Measurements from ENCODE around the gene ADPRM.

The ADPRM gene

DNA sequence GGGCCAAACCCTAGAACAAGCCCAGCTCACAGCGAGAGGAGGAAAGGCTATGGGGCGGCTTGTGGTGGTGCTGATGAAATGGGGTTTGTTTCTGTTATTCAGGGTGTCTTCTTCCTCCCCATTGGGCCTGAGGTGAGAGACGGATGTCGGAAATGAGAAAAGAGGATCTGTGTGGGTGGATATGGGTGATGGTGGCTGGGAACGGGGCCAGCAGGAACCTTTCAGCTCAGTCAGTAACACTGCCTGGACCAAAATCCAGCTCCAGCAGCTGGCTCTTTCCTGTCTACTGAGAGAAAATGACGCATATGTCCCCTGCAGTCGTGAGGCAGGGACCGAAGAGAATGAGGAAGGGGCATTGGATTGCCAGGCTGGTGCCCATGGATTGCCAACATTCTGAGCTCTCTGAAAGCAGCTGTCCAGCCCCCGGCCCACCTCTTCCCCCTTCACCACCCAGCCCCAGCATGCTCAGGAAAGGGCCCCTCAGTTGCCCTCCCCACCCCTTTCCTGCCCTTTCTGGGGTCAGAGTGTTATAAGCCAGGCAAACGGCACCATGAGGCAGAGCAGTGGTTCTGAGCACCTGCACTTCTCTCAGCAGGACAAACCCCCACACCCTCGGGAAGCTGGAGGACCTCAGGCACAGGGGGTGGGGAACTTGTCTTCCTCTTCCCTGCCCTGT lies 44.3 kb upstream of the ADPRM start:
- Histone ChIP-seq H3K56ac (ENCODE audit: low read length) (no peak overlapping the region), H3K27ac (ENCODE audit: low read depth, low read length) (no peak overlapping the region), H3K79me2 (ENCODE audit: control insufficient read depth, insufficient read depth, low read length) (no peaks in the 10 kb centered on the region), H2BK5ac (ENCODE audit: low read length) (no peak overlapping the region), H3K4me1 (ENCODE audit: control insufficient read depth, low read depth, low read length) (no peaks in the 10 kb centered on the region), H2AK5ac (ENCODE audit: low read length) (no peak overlapping the region), H2BK120ac (ENCODE audit: low read depth, low read length) (no peak overlapping the region), H3K4me2 (ENCODE audit: low read length) (no peak overlapping the region), H3K9ac (ENCODE audit: low read length) (no peak overlapping the region), H3K79me1 (ENCODE audit: low read length) (no peaks in the 10 kb centered on the region), H3K18ac (ENCODE audit: low read length) (no peak overlapping the region), H3K36me3 (ENCODE audit: control insufficient read depth, insufficient read depth, low read length) (no peaks in the 10 kb centered on the region), H3K4ac (ENCODE audit: low read depth, low read length) (no peak overlapping the region), H2BK15ac (replicated peaks; ENCODE audit: low read depth) (no peak overlapping the region), H3K23ac (ENCODE audit: low read length) (no peak overlapping the region), H3K4me3 (ENCODE audit: low read length) (no peak overlapping the region), H3K27me3 (ENCODE audit: insufficient read depth, low read length, poor library complexity) (no peaks in the 10 kb centered on the region), H4K5ac (ENCODE audit: low read length) (no peak overlapping the region), H4K8ac (ENCODE audit: low read depth, low read length) (no peak overlapping the region)
- no peak for DNase-seq
- no CpG with 5 or more reads among the region's 11 CpGs for WGBS (ENCODE audit: extremely low coverage, insufficient coverage, low lambda C conversion rate)

DNA sequence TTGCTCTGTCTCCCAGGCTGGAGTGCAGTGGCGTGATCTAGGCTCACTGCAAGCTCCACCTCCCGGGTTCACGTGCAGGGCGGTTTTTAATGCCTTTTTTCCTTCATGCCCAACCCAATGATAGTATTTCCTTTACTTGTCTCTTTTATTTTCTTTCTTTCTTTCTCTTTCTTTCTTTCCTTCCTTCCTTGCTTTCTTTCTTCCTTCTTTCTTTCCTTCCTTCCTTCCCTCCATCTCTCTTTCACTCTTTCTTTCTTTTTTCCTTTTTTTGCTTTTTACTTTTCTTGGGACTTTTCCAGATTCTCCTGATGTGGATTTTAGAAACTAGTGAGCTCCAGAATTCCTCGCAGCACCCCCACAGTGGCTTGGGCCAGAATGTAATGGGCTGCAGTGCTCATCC lies 43.4 kb upstream of the ADPRM start:
- DNase-seq, result no peak
- Histone ChIP-seq H2BK120ac (ENCODE audit: low read depth, low read length) (no peak overlapping the region), H3K4me2 (ENCODE audit: low read length) (no peak overlapping the region), H3K79me1 (ENCODE audit: low read length) (no peaks in the 10 kb centered on the region), H4K8ac (ENCODE audit: low read depth, low read length) (no peak overlapping the region), H3K9ac (ENCODE audit: low read length) (no peak overlapping the region), H3K4me3 (ENCODE audit: low read length) (no peak overlapping the region), H2AK5ac (ENCODE audit: low read length) (no peak overlapping the region), H3K56ac (ENCODE audit: low read length) (no peak overlapping the region), H3K4me1 (ENCODE audit: control insufficient read depth, low read depth, low read length) (no peaks in the 10 kb centered on the region), H3K27me3 (ENCODE audit: insufficient read depth, low read length, poor library complexity) (no peaks in the 10 kb centered on the region), H3K18ac (ENCODE audit: low read length) (no peak overlapping the region), H4K5ac (ENCODE audit: low read length) (no peak overlapping the region), H3K36me3 (ENCODE audit: control insufficient read depth, insufficient read depth, low read length) (no peaks in the 10 kb centered on the region), H3K27ac (ENCODE audit: low read depth, low read length) (no peak overlapping the region), H3K23ac (ENCODE audit: low read length) (no peak overlapping the region), H2BK5ac (ENCODE audit: low read length) (no peak overlapping the region), H2BK15ac (replicated peaks; ENCODE audit: low read depth) (no peak overlapping the region), H3K4ac (ENCODE audit: low read depth, low read length) (no peak overlapping the region), H3K79me2 (ENCODE audit: control insufficient read depth, insufficient read depth, low read length) (no peaks in the 10 kb centered on the region)
- no CpG with 5 or more reads among the region's 5 CpGs for WGBS (ENCODE audit: extremely low coverage, insufficient coverage, low lambda C conversion rate)

DNA sequence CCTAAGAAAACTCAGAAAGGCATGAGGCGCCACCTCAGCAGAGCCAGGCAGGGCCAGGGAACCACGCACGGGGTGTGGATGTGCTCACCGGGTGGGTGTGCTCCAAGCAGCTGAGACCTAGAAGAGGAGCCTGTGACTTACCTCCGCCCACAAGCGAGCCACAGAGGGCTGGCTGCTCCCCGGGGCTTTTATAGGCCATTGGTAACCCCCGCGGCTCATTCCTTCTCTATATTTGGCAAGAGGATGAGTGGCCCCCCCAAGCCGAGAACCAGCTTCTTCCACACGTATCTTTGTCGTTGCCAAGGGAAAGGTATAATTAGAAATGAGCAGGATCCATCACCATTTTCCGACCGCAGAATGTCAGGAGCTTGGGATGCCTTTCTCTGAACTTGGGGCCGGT lies 40.2 kb upstream of the ADPRM start, which contains the start of gene MYH3:
Gene MYH3 (minus strand): TSS at position 162 of the 400 bp plus-strand sequence. CDS start 2,245 bp downstream, outside the sequence.
- Histone ChIP-seq H3K23ac (ENCODE audit: low read length) (no peak within 1 kb of the TSS), H3K27ac (ENCODE audit: low read depth, low read length) (no peak within 1 kb of the TSS), H3K27me3 (ENCODE audit: insufficient read depth, low read length, poor library complexity) (no peaks in the 10 kb centered on the region), H3K36me3 (ENCODE audit: control insufficient read depth, insufficient read depth, low read length) (no peaks in the 10 kb centered on the region), H3K56ac (ENCODE audit: low read length) (no peak within 1 kb of the TSS), H3K9ac (ENCODE audit: low read length) (no peak within 1 kb of the TSS), H3K18ac (ENCODE audit: low read length) (no peak within 1 kb of the TSS), H2BK15ac (replicated peaks; ENCODE audit: low read depth) (no peak within 1 kb of the TSS), H4K8ac (ENCODE audit: low read depth, low read length) (no peak within 1 kb of the TSS), H3K79me1 (ENCODE audit: low read length) (no peaks in the 10 kb centered on the region), H3K4ac (ENCODE audit: low read depth, low read length) (no peak within 1 kb of the TSS), H3K4me2 (ENCODE audit: low read length) (no peak within 1 kb of the TSS), H2BK120ac (ENCODE audit: low read depth, low read length) (no peak within 1 kb of the TSS), H3K4me1 (ENCODE audit: control insufficient read depth, low read depth, low read length) (no peaks in the 10 kb centered on the region), H2BK5ac (ENCODE audit: low read length) (no peak within 1 kb of the TSS), H4K5ac (ENCODE audit: low read length) (no peak within 1 kb of the TSS), H2AK5ac (ENCODE audit: low read length) (no peak within 1 kb of the TSS), H3K4me3 (ENCODE audit: low read length) (no peak within 1 kb of the TSS), H3K79me2 (ENCODE audit: control insufficient read depth, insufficient read depth, low read length) (no peaks in the 10 kb centered on the region)
- DNase-seq, result no peak
- no CpG with 5 or more reads among the region's 15 CpGs for WGBS (ENCODE audit: extremely low coverage, insufficient coverage, low lambda C conversion rate)

DNA sequence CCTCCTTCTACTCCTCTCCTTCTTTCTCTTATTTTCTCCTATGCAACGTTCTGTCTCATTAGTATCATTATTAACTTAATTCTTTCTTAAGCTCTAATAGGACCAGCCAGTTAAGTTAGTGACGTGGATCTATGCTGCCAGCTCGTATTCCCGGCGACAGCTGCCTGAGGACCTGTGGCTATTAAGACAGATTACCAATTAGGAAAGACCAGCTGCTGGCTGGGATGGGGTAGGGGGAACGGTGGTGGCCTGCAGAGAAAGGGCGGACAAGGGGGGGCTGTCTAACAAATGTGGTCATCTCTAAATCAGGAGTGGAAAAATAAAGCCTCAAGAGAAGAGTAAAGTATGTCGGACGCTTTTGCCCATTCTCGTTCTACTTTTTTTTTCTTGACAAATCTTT lies 39.5 kb upstream of the ADPRM start:
- Histone ChIP-seq H3K36me3 (ENCODE audit: control insufficient read depth, insufficient read depth, low read length) (no peaks in the 10 kb centered on the region), H4K8ac (ENCODE audit: low read depth, low read length) (no peak overlapping the region), H3K4ac (ENCODE audit: low read depth, low read length) (no peak overlapping the region), H3K4me1 (ENCODE audit: control insufficient read depth, low read depth, low read length) (no peaks in the 10 kb centered on the region), H3K79me2 (ENCODE audit: control insufficient read depth, insufficient read depth, low read length) (no peaks in the 10 kb centered on the region), H4K5ac (ENCODE audit: low read length) (no peak overlapping the region), H3K9ac (ENCODE audit: low read length) (no peak overlapping the region), H3K79me1 (ENCODE audit: low read length) (no peaks in the 10 kb centered on the region), H3K56ac (ENCODE audit: low read length) (no peak overlapping the region), H3K4me2 (ENCODE audit: low read length) (no peak overlapping the region), H3K27me3 (ENCODE audit: insufficient read depth, low read length, poor library complexity) (no peaks in the 10 kb centered on the region), H2BK5ac (ENCODE audit: low read length) (no peak overlapping the region), H3K4me3 (ENCODE audit: low read length) (no peak overlapping the region), H2BK15ac (replicated peaks; ENCODE audit: low read depth) (no peak overlapping the region), H3K23ac (ENCODE audit: low read length) (no peak overlapping the region), H3K18ac (ENCODE audit: low read length) (no peak overlapping the region), H2BK120ac (ENCODE audit: low read depth, low read length) (no peak overlapping the region), H3K27ac (ENCODE audit: low read depth, low read length) (no peak overlapping the region), H2AK5ac (ENCODE audit: low read length) (no peak overlapping the region)
- no peak for DNase-seq
- 100% methylated on average over 1 of the region's 10 CpGs for WGBS (ENCODE audit: extremely low coverage, insufficient coverage, low lambda C conversion rate)

DNA sequence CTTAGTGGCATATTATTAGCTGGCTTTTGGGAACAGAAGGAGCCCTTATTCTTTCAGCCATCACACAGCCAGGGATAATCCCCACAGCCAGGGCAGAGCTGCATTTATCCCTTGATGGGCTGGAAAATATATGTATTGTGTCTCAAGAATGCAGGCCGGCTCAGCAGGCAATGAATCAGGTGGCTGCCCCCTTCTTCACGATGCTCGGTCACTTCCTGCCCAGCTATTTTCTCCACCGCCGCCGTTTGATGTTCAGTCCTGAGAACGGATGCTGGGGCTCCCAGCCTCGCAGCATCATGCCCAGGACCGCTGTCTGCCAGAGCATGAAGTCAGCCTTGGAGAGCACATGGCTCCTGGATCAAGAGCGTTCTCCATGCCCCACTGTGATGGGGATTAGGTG lies 36.0 kb upstream of the ADPRM start:
- WGBS (ENCODE audit: extremely low coverage, insufficient coverage, low lambda C conversion rate), result no CpG with 5 or more reads among the region's 10 CpGs
- Histone ChIP-seq H4K5ac (ENCODE audit: low read length) (no peak overlapping the region), H3K4me3 (ENCODE audit: low read length) (no peak overlapping the region), H2AK5ac (ENCODE audit: low read length) (no peak overlapping the region), H3K36me3 (ENCODE audit: control insufficient read depth, insufficient read depth, low read length) (no peaks in the 10 kb centered on the region), H3K27me3 (ENCODE audit: insufficient read depth, low read length, poor library complexity) (no peaks in the 10 kb centered on the region), H3K18ac (ENCODE audit: low read length) (no peak overlapping the region), H2BK120ac (ENCODE audit: low read depth, low read length) (no peak overlapping the region), H3K9ac (ENCODE audit: low read length) (no peak overlapping the region), H3K4me2 (ENCODE audit: low read length) (no peak overlapping the region), H3K79me1 (ENCODE audit: low read length) (no peaks in the 10 kb centered on the region), H2BK5ac (ENCODE audit: low read length) (no peak overlapping the region), H3K27ac (ENCODE audit: low read depth, low read length) (no peak overlapping the region), H3K4me1 (ENCODE audit: control insufficient read depth, low read depth, low read length) (no peaks in the 10 kb centered on the region), H3K23ac (ENCODE audit: low read length) (no peak overlapping the region), H2BK15ac (replicated peaks; ENCODE audit: low read depth) (no peak overlapping the region), H4K8ac (ENCODE audit: low read depth, low read length) (no peak overlapping the region), H3K4ac (ENCODE audit: low read depth, low read length) (no peak overlapping the region), H3K56ac (ENCODE audit: low read length) (no peak overlapping the region), H3K79me2 (ENCODE audit: control insufficient read depth, insufficient read depth, low read length) (no peaks in the 10 kb centered on the region)
- DNase-seq, result no peak

DNA sequence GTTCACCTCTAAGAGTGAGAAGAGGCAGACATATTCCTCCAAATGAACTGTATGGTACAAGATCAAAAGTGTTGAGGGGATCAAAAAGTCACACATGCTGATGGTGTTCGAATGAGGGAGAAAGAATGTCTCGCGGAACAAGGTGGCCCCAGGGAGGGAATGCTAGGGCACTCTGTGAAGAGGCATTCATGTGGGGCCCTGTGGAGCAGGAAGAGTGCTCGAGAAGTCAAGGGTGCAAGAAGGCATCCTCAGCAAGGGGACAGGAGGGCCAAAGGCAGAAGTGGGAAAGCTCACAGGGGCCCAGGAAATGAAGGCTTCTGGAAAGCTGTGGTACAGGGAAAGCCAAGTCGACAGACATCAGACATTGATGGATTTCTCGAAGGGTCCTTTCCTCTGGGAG lies 34.2 kb upstream of the ADPRM start:
- no peak overlapping the region for H4K5ac ChIP-seq (ENCODE audit: low read length)
- no peak overlapping the region for H3K9ac ChIP-seq (ENCODE audit: low read length)
- H3K4me3 ChIP-seq (ENCODE audit: low read length), result no peak overlapping the region
- H2BK5ac ChIP-seq (ENCODE audit: low read length), result no peak overlapping the region
- H3K4me1 ChIP-seq (ENCODE audit: control insufficient read depth, low read depth, low read length), result no peaks in the 10 kb centered on the region
- H2AK5ac ChIP-seq (ENCODE audit: low read length), result no peak overlapping the region
- no peak overlapping the region for H2BK15ac ChIP-seq (replicated peaks; ENCODE audit: low read depth)
- H2BK120ac ChIP-seq (ENCODE audit: low read depth, low read length), result no peak overlapping the region
- DNase-seq, result no peak
- no peak overlapping the region for H3K23ac ChIP-seq (ENCODE audit: low read length)
- no peak overlapping the region for H3K18ac ChIP-seq (ENCODE audit: low read length)
- H3K56ac ChIP-seq (ENCODE audit: low read length), result no peak overlapping the region
- no peak overlapping the region for H4K8ac ChIP-seq (ENCODE audit: low read depth, low read length)
- WGBS (ENCODE audit: extremely low coverage, insufficient coverage, low lambda C conversion rate), result no CpG with 5 or more reads among the region's 6 CpGs
- H3K79me2 ChIP-seq (ENCODE audit: control insufficient read depth, insufficient read depth, low read length), result no peaks in the 10 kb centered on the region
- H3K36me3 ChIP-seq (ENCODE audit: control insufficient read depth, insufficient read depth, low read length), result no peaks in the 10 kb centered on the region
- H3K79me1 ChIP-seq (ENCODE audit: low read length), result no peaks in the 10 kb centered on the region
- H3K4me2 ChIP-seq (ENCODE audit: low read length), result no peak overlapping the region
- H3K27ac ChIP-seq (ENCODE audit: low read depth, low read length), result no peak overlapping the region
- no peaks in the 10 kb centered on the region for H3K27me3 ChIP-seq (ENCODE audit: insufficient read depth, low read length, poor library complexity)
- H3K4ac ChIP-seq (ENCODE audit: low read depth, low read length), result no peak overlapping the region

Measured in mesendoderm (in vitro differentiated cells).